Hematopoietic multipotent progenitor cell treated with erythropoietin and hydrocortisone succinate and interleukin-3 and kit ligand, for 17 days (in vitro differentiated cells): ENCODE data around the gene FOXL2.
A peak's percentile ranks its signal among the peaks of the same experiment; 100 is the strongest.

Source experiments
- DNase-seq: peaks from one replicate; pipeline ENCODE4 v3.0.0-alpha.2; 2015; ENCODE audit warnings: low spot score

Gene FOXL2

DNA sequence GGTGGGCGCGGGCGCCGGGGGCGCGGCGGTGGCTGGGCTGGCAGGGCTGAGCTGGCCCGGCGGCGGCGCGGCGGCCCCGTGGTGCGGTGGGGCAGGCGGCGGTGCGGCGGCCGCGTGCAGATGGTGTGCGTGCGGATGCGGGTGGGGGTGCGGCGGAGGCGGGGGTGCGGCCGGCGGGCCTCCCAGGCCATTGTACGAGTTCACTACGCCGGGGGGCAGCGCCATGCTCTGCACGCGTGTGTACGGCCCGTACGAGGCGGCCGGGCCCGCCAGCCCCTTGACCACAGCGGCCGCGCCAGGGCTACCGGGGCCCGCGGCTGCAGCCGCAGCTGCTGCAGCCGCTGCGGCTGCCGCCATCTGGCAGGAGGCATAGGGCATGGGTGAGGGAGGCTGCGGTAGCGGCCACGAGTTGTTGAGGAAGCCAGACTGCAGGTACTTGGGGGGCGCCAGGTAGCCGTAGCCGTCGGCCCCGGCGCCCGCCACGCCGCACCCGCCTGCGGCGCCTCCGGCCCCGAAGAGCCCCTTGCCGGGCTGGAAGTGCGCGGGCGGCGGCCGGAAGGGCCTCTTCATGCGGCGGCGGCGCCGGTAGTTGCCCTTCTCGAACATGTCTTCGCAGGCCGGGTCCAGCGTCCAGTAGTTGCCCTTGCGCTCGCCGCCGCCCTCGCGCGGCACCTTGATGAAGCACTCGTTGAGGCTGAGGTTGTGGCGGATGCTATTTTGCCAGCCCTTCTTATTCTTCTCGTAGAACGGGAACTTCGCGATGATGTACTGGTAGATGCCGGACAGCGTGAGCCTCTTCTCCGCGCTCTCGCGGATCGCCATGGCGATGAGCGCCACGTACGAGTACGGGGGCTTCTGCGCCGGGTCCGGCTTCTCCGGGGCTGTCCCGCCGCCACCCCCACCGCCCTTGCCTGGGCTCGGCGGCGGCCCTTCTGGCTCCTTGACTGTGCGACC lies 951 bp downstream of the FOXL2 start:
- DNase-seq: no peak

DNA sequence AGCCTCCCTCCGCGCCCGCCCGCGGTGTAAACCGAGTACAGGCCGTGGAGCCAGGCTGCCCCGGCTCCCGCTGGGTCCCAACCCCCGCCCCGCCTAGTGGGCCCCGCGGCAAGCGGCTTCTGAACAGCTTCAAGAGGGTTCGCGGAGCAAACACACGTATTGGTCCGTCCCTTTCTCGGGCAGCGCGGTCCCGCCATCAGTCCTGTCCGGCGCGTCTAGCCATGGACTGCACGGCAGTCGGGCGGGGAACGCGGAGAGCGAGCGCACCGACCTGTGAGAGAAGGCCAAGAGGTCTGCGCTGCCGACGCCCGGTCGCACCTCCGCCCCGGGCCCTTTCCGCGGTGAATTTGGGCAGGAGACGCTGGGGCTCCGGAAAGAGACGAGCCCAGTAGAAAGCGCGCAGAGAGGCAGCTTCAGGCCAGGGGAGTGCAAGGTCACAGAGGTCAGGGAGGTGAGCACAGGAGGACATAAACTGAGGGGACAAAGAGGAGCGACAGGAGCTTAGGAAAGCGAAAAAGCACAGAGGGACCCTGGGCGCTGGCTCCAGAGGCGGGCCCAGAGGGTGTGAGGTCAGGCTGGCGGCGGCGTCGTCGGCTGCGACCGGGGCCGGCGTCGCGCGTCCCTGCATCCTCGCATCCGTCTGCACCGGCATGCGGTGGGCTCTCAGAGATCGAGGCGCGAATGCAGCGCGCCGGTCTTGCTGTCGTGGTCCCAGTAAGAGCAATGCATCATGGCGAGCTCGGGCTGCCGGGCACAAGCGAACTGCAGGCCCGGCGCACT lies 1.8 kb downstream of the FOXL2 start:
- DNase-seq: no peak

DNA sequence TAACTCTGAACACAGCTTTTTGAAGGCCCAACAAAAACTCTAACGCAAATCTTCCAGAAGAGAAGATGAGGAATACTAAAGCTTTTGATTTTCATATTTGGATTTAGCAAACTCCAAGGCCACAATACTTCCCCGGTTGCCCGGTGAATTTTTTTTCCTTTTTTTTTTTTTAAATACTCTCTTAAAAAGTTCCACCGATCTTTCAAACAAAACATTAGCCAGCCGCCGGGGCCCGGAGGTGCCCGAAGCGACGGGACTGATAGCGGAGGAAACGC lies 2.3 kb downstream of the FOXL2 start:
- DNase-seq: no peak

DNA sequence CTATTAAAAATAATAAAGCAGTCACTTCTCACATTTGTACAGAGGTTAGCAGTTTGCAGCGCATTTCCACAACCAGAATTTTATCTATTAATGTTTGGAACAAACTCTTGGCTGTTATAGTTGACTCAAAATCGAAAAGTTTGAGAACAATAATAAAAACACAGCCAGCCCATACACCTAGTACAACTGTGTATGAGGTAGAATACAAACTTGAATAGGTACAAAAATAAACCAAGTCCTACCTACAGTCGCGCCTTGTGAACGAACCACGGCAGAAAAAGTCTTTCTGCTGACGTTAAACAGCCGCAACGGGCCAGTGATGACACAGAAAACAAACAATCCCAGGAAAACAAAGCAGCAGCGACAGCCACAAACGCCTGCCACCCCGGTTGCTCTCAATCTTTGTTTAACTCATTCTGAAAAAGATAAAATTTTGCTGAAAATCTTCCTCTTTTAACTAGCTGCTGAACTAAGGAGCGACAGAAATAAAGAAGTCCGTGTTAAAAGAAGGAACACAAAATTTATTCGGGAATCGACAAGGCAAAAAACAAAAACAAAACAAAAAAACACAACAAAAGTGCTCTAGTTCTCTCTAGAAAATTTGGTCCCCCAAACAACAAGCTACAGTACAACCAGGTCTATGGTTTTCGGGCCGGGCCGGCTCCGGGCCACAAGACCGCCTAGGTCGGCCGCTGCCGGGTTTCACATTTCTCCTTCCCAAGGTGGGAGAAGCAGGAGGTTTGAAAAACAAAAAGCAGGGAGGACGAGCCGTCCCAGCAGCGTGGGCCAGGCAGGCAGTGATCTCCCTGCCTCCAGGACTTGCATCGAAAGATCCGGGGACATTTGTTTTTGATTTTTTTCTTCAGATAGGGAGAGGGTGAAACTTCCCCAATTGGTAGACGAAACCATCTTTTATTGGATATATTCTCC lies 2.9 kb downstream of the FOXL2 start:
- no peak for DNase-seq

DNA sequence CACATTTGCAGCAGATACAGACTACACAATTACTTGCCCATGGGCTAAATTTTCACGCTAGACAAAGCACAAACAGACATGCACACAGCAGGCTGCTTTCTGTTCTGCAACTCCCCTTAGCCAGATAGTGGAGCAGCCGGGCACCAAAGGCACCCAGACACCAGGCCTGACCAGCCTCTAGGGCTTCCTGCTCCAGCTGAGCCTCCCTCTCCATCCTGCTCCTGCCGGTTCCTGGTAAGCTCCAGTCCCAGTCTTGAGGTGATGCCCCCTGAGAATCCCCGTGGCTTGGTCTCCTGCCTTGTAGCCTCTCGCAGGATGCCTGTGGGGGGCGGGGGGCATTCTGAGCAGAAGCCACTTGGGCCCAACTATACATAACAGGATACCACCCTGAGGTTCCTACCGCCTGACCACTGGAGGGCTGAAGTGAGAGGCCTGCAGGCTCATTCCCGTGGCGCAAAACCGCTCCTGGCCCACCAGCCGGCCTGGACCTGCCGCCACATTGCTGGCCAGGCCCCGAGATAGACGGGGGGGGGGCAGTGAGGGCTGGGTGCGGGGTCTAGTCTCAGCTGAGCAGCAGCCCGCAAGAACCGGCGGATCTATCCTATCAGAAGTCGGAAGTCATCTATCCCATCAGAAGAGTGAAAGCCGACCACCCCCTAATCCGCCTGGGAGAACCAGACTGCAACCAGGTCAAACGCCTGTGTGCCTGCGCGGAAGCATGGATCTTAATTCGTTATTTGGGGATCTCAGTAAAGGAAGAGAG lies 3.9 kb downstream of the FOXL2 start:
- no peak for DNase-seq

DNA sequence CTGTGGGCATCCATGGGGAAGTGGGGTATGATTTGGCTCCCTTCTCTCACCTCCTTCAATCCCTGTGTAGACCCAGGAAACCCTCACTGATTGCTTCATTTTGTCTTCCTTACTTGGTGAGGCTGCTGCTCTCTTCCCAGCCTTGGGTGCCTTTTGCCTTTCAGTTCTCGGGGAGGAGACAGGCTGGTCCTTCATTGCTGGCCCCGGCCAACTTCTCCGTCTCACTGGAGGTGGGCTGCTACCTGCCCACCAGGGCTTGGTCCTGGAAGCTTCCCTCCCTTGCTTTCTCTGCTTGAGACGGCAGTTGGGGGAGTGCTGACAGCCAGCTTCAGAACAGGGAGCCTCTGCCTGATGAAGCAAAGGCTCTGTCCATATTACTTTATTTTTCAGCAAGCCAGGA lies 4.7 kb downstream of the FOXL2 start:
- DNase-seq: no peak

DNA sequence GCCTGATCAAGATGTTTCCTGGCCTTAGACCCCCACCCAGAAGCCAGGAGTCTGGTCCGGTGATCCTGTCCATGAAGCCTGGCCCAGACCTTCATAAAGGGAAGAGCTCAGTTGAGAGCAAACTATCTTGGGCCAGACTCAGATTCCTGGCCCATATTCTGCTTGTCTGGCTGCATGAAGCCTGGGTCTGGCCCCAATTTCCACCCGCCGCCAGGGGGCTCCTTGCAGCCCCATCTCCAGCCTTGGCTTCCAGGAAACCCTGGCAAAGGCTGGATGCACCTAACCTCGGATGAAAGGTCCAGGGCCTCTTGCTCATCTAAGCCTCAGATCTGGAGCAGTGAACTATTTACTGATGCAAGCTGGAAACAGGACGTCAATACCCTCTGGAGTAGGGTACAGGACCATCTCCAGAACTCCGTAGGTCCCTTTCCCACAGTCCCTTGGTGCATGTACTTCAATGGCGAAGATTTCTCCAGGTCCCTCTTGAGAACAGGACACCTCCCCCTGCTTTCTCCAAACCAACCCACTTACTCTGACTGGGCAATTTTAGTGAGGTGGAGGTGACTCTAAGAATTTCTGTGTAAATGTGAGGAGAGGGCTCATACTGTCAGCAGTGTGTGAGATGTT lies 5.6 kb downstream of the FOXL2 start:
- no peak for DNase-seq

DNA sequence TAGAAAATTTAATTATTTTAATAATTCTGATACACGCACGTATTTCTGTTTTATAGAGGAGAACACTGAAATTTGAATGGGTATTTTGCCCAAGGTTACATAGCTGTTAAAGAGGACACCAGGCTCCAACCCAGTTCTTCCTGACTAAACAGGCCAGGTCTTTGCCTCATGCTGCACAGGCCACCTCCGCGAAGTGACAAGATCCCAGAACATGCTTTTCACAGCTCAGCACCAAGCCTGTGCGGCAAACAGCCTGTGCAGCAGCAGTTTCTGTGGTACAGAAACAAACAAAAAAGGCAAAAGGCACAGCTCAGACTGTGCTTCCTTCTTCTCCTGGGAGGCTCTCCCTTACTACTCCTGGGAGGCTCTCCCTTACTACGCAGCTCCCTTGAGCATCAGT lies 6.5 kb downstream of the FOXL2 start:
- DNase-seq: no peak

DNA sequence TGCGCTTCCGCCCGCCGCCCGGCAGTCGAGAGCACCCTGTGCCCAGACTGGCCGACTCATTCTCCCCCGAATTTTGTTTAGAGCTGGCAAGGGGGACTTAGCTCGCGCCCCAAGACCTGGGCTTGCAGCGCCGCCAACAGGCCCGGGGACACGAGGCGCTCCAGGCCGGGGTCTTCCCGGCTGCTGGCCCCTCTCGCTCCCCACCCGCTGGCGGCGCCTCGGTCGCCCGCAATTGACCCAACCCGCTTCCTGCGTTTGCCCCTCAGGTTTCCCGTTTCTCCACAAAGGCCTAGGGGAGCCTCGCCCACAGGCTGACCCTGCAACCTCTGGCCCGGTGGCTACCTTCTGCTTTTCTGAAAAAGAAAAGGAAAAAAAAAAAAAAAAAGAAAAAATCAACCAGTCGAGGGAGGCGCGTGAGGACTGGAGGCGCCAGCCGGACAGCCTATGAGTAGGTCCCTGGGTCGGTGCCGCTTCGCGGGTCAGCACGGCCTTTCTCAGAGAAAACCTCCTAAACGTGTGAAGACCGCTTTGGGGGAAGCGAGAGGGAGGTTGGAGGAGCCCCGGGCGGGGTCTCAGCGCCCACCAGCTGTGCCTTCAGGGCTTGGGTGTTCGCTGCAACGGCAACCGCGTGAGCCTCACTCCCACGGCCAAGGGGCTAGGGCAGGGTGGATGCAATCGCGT lies 7.2 kb downstream of the FOXL2 start:
- DNase-seq: no peak

DNA sequence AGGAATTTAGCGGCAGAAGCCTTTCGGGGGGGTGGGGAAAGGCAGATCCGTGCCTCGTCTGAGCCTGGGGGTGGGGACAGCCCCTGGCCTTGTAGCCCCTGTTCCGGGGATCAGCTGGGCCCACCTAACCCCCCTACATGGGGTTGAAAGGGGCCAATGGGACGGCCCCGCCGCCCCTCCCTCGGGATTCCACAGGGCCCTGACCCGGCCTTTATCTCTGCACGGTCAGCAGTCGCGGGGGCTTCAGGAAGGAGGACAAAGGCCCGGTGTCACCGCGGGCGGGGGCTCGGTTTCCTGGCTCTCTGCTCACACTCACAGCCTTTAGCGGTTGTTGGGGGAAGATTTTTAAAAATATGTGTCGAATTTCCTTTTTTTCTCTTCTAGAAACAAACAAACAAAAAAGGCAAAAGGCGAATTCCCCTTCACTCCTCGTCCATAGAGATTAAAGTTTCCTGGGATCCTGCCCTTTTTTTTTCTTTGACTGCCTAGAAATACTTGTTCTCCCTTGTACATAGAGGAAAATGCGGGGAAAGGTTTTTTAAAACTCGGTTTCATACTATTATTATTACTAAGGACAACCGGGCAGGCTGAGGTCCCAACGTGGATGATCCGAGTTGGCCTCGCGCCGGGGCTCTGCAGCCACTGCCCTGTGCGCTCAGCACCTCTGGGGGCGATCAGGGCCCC lies 7.9 kb downstream of the FOXL2 start:
- no peak for DNase-seq

DNA sequence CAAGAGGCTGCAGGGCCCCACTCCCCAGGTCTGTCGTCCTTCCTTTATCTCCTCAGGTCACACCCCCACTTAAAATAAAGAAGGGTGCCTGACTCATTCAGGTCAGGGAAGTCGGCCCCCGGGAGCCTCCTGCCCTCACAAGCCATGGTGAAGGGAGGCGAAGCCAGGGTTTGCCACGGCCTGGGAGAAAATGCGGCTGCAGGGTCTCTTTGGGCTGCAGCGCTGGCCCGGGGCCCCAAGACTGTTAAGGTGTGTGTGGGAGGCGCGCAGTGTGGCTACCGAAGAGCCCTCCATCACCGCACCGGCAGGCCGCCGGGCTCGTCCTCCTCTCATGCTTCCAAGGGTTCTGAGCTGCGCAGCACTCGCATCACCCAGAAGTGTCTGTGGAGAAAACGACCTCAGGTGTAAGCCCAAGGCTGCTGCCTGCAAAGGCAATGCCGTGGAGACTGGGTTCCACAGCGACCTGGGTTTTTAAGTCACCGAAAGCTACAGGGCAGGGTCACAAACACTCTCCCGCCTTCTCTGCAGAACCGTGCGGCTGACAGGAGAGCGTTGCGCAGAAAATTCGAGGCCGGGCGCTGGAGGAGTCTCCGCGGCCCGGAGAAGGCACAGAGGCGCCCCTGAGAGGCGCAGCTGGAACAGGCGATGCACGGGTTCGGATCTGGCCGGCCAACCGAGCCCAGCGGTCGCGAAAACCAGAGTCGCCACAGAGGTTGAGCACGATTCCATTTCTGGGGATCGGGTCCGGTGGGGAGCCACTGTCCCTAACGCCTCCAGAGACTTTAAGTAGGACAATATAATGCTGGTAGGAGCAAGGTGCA lies 8.7 kb downstream of the FOXL2 start:
- no peak for DNase-seq

DNA sequence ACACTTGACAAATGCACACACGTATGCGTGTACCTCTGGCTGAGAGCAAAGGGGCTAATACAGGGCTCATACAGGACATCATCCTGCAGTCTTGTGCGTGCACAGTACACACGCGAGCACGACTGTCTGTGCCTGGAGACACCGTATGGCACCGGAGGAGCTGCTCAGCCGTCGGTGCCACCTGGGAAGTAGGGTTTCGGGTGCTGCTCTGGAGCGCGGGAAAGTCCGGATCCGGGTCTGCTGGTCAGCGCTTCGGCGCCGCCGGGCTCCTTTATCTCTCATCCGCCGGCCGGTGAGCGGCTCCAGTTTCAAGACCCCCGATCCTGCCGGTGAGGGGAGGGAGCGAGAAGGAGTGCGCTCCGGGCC lies 9.3 kb downstream of the FOXL2 start:
- DNase-seq: no peak

DNA sequence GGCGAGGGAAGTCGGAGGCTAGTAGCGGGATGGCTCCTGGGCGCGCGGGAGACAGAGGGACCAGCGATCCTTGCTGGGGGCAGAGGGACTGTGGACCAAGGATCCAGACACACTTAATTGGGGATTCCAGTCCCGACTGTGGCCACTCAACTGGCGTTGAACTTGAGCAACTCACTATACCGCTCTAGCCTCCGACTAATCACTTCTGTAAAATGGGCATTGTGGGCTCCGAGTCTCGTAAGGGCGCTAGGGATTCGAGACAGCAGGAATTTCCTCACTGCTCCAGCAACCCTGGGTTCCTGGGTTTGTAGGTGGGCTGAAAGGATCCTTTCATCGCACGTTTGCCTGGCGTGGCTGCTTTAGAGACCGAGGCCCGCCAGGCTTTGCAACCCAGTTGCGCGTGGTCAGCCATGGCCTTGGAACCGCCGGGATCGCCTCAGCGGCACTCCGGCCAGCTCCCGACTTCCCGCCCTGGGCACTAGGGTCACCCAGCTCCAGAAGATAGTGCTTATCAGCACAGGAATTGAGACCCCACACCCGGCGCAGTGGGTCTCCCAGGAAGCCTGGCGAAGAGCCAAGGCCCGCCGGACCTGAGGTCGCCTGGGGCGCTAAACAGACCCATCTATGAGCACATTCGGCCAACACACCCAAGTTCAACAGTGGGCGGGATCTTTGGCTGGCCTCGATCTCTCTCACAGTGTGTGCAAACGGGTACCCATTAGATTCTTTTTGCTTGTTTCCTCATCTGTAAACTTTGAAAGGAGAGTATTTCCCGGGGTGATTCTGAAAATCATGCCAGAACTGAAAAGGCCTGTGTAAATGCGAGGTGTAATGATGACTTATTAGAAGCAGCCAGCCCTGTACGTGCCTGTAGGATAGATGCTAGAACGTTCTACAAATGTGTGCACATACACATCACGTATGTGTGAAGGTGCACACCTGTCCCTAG lies 9.9 kb downstream of the FOXL2 start:
- no peak for DNase-seq

DNA sequence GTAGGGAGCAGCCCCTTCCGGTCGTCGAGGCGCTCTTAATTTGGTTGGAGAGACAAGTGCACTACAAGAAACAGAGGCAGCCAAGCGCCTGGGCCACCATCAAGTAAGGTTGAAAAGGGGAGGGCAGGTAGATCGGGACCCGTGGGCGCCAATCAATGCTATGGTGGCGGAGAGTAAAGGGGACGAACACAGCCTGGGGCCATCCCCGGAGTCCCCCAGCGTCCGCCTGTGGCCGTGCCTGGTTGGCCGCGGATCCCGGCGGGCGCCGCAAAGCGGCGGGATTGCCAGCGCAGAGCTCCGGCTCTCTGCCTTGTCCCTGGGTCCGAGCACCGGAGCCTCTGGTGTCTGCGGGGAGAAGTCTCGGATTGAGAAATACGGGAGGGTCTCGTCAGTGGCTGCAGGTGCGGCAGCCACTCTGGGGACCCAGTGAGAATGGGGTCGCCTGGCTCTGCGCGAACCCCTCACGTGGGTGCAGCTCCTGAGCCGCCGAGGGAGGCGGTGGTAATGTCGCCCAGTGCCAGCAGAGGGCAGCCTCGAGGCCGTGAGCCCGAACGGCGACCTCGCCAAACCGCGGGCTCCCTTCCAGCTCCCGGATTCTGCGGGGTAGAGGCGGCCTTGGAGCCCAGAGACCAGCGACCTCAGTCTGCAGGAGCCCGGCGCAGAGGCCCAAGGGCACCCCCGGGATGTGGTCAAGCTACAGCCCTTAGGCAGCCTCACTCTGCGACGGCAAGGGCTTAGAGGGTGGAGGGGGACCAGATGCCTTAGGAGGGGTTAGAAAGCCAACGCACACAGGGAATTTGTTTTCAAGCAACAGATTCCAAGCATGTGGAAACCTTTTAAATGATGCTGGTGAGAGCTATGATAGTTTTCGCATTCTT lies 10.8 kb downstream of the FOXL2 start:
- DNase-seq: peak; percentile 36

DNA sequence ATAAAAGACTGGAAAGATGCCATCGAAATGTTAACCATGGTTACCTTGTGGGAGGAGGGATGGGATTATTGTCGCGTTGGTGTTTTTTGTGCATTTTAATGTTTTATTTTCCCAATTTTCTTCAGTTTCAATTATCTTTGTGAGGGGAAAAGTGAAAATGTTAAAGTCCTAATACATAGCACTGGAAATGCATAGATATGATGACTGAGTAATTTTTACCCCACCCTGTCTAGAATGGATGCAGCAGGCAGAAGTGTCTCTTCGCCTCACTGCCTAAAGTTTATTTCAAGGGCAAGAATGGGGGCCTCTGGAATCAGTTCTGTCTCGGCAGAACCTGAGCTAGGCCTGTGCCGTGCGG lies 11.5 kb downstream of the FOXL2 start:
- no peak for DNase-seq

DNA sequence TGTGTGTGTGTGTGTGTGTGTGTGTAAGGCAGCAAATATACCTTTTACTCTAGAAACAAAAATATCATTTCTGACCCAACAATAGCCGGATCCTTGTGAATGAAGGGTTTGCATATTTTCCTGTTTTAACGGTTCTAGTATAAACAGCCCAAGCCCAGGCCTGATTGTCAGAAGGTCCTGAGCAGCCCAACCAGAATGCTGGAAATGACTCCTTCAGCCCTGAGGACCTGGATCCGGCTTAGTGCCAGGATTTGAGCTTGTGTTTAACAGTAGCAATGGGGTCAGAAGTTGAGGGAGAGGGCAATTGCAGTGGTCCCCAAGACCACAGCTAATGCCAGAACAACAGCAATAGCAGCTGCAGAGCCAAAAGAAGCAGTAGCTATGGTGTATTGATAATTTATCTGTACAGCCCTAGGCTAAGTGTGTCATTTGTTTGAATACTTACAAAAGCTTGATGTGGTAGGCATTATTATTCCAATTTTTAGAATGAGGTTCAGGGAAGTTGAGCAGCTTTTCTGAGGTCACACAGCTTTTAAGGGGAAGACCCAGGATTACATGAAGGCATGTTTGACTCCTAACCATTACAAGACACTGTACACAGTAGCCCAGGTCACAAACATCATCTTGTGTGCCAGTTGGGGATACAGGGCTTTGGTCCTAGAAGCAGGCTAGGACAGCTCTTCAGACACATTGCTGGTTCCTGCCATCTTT lies 12.8 kb downstream of the FOXL2 start:
- DNase-seq: no peak
